D341Med (cell line): ENCODE measurements around the gene ERO1A.

ENCODE experiments used
- DNase-seq: peaks from one replicate; pipeline ENCODE4 v3.0.0; 2012; ENCODE audit warnings: low spot score

ERO1A gene

DNA sequence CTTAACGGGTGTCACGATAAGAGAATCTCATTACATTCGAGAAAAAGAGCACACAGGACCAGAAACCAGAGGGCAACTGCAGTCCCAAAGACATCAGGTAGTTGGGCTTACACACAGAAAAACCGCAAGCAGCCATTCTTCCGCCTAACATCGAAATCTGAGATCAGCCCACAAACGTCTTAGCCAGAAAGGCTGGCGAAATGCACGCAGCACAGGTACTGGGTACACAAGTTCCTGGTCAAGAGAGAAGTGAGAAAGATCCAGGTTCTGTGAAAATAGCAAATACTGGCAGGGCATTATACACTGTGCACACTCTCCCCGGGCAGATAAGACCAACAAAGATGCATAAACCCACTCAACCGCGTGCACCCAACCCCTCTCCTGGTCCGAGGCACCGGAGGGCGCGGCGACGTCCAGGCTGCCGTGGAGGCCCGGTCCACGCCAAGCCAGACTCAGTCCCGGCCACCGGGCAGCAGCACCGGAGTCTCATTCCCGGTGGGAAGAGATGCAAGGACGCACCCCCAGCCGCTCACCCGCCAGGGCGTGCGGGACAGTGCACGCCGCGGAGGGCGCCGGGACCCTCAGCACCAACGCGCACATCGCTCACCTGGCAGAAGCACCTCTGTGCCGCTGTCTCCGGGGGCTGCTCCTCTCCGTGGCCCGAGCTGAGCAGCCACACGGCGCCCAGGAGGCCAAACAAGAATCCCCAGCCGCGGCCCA lies 437 bp downstream of the ERO1A start:
- DNase-seq, result peak; percentile 71

DNA sequence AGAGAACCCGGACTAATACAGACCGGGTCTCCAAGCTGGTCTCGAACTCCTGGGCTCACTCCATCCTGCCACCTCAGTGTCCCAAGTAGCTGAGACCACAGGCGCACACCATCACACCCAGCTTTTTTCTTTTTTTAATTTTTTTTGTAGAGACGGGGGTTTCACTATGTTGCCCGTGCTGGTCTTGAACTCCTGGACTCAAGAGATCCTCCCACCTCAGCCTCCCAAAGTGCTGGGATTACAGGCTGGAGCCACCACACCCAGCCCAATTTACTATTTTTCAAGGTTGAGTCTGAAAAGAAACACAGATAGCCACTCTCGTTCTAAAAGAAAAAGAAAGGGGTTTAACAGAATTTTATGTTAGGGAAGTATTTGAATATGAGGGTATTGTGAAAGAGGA lies 1.8 kb downstream of the ERO1A start:
- no peak for DNase-seq

DNA sequence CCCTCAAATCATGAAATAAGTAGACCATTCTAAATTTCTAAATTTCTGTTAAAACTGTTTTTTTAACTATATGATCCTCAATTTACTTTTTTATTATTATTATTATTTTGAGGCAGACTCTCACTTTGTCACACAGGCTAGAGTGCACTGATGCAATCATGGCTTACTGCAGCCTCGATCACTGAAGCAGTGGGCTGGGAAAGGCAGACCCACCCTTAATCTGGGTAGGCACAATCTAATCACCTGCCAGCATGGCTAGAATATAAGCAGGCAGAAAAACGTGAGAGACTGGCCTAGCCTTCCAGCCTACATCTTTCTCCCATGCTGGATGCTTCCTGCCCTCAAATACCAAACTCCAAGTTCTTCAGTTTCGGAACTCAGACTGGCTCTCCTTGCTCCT lies 2.3 kb downstream of the ERO1A start:
- DNase-seq, result no peak

DNA sequence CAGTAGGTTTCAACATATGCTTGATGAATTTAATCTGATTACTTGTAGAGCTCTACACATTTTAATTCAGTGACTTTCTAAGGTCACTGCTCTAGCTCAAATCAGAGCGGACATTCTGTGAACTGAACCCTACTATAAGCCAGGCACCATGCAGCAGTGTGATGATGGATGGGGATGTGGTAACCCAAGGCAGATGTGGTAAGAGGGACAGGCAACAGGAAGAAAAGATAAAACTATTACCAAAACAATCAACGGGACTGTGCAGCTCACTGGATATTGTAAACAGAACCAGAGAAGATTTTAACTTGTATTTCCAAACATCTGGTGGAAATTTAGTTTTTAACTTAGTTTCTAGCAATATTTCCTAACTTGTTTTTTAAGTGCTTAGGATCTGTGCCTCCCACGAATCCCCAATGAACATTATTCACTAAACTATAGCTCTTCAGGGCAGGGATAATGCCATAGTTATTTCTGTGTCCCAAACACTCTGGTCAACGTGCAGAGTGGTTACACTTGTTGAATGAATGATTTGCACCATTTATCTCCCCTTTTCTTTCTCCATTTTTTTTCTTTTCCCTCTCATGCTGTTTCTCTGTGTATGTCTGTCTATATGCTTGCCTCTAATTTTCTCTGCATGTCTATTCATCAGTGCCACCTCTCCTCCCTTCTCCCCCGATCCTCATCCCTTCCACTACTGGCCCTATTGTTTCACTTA lies 3.0 kb downstream of the ERO1A start:
- DNase-seq, result no peak

DNA sequence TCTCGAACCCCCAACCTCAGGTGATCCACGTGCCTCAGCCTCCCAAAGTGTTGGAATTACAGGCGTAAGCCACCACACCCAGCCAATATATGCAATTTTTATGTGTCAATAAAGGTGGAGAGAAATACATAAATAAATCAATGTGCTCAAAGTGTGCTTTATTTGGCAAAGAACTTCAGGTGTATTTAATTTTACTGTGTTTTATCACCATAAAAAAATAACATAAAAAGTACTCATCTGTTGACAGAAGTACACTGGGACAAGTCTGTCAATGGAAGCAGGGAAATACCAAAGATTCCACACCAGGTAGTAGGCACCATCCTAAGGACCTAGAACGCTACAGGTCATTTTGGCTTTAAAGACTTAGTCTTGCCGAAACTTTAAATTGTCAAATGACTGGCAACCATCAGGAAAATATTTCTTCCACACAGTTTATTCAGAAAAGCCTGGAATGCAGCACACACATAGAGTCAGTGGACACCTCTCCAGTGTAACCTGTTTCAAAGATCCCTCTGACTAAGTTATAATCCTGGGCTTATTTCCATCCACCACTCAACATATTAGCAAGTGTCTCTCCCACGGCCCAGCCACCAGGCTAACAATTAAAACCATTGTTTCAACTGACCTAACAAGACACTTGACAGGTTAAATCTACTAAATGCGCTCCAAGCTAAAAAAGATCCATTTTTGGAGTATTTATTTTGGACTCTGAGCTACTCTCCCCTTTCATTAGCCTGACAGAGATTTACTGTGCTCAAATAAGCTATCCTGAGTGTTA lies 4.2 kb downstream of the ERO1A start:
- peak; percentile 39 for DNase-seq

DNA sequence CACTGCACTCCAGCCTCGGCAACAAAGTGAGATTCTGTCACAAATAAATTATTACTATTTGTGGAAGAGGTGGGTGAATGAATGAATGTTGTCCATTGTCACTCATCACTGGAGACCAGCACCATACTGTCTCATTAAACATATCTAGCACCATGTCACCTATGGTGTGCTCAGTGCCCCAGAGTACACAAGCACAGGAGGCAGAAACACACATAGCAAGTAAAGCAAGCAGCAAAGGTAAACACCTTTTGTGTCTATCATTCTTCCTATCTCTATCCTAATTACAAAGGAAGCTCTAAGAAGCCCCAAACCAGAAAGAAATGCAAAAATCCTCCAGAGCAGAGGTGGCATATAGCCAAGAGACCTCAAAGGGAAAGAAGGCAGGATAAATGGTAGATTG lies 9.2 kb downstream of the ERO1A start:
- no peak for DNase-seq

DNA sequence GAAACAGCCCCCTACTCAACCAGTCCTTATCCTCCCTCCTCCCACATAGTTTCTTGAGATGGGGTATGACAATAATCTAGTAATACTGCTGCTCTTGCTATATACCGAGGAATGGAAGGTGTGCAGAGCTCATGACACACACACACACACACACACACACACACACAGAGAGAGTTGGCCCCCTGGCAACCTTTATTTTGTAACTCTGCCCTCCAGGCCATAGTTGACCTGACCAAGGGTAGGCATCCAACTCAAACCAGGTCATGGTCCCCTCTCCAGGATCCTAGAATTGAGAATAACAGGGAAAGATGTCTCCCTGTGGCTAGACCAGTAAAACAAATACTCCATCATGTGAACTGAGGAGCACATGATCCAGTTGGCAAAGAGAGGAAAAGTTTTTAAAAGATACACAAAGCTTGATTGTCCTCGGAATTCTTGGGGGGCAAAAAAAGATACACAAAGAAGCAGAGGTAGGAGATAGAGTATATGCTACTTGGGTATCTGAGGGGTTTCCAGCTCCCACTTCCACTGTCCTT lies 11.3 kb downstream of the ERO1A start:
- no peak for DNase-seq

DNA sequence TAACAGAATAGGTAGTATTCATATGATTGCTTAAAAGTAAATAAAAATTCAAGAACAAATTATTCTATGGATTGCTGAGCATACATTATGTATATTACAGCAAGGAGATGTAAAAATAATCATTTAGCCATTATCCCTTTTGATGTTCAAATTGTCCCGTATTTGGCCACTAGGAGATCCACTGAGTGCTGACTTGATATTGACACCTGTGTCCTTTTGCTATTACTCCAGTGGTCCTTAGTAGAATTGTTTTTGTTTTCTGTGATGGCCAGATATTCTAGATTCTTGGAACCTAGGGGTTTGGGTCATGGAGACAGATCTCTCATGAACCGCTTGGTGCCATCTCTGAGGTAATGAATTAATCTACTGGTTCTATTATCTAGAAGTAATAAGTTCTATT lies 16.8 kb downstream of the ERO1A start:
- DNase-seq, result no peak

DNA sequence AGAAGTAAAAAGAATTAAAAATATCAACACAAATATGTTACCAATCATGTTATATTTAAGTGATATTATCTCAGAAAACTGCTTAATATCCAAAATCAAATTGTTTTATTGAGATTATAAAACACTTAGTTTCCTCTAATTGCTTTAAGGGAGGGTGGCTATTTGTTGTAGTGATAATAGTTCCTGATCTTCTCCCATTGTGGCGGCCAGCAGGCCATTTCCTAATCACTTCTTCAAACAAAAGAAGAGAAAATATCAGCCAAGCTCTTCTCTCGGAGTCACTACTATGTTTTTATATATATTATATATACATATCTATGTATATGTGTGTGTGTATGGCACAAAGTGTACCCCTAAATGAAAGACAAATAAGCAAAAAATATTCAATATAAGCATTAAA lies 31.5 kb downstream of the ERO1A start:
- DNase-seq, result no peak

DNA sequence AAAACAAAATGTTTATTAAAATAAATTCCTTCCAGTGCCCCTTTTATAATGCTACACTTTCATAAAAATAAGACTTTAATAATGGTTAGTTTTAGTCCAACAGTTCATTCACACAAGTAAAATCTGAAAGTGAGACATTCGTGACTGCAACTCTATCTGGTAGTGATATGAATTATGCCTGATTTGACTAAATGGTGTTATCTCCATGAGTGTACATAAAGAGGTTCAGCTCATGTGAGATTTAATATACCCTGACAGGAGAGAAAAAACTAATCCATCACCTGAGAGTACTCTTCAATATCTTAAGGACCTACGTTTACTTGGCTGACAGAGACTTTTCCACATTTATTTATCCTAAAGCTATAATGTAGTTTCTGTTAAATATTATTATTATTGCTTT lies 34.0 kb downstream of the ERO1A start:
- DNase-seq, result no peak

DNA sequence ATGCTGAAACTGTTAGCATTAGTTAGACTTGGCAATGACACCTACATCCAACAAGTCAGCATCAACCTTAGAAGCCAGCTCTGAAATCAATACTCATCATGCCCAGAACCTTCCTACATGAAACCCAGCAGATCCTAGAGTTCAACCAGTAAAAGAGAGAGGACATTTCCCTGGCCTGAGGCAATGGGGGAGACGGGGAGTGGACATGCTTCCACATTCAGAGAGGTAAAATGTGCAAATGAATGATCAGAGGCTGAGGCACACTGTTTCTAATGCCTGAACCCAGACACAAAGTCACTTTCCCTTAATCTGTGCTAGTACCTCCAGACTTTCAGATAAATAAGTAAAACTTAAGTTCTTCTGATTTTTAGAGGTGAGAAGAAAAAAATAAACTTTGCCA lies 34.5 kb downstream of the ERO1A start:
- DNase-seq, result no peak

DNA sequence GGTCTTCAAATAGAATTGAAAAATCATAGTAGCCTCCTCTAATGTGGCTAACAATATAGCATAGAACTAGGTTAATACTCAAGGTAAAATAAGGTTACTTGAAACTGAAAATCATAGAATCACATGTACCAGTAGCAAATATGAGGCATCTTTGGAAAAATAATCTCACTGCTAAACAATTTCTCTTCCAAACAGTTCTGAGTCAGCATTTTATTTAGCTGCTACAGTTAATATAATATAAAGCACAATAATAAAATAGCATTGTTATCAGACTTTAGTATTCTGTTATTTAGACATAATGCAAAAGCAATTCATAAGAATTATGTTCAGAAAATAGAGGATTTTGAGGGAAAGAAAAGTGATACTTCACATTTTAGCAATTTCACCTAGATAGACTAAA lies 35.0 kb downstream of the ERO1A start:
- no peak for DNase-seq

DNA sequence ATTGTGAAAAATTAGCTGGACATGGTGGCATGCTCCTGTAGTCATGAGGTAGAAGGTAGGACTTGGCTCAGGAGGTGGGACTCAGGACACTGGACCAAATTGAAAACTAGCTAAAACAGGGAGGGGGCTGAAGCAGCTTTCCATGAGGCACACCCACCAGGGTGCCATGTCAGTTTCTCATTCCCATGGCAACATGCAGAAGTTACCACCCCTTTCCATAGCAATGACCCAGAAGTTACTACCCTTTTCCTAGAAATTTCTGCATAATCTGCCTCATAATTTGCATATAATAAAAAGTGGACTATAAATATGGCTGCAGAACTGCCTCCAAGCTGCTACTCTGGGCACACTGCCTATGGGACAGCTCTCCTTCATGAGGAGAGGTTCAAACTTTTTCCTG lies 38.5 kb downstream of the ERO1A start:
- DNase-seq, result no peak

DNA sequence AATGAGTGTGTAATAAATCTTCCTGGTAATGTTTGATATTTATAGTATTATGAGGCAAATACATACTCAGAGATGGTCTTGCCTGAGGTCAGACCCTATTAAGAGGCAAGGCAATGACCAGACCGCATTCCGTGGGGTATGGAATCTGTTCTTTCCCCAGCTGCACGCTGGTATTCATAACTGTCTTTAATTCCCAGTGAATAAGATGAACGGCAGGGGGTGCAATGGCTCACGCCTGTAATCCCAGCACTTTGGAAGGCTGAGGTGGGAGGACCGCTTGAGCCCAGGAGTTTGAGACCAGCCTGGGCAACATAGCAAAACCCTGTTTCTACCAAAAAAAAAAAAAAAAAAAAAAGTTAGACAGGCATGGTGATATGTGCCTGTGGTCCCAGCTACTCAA lies 44.6 kb downstream of the ERO1A start:
- peak; percentile 39 for DNase-seq

DNA sequence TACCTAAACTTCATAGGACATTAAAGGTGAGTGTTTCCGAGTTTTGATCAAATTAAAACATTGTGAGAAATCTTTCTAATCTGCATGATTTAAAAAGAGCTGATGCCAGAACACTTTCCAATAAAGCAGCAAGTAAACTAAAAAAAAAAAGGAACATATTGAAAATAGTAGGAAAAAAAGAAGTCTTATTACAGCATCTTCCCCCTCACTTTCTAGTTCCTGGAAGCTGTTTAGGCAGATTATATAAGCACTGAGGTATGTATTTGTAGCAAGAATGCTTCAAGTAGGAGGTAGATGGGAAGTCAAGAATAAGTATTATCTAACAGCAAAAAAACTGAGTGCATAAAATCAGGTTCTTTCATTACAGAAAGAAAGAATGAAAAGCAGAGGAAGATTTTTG lies 45.8 kb downstream of the ERO1A start:
- no peak for DNase-seq

DNA sequence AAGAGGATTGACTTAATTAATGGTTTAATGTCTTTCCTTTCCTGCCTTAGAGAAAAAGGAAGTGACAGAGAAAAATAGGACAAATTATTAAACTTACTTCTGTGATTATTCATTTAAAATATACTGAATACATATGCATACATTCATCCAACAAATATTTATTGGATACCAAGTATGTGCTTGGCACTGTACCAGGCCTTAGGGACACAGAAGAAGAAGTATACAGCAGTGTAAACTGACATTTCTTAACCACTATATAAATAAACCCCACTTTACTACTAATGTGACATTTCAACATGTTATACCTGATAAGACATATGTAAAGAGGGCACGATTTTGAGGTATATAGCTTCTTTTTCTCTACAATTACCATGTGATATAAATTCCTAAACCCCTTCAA lies 53.6 kb downstream of the ERO1A start:
- no peak for DNase-seq

DNA sequence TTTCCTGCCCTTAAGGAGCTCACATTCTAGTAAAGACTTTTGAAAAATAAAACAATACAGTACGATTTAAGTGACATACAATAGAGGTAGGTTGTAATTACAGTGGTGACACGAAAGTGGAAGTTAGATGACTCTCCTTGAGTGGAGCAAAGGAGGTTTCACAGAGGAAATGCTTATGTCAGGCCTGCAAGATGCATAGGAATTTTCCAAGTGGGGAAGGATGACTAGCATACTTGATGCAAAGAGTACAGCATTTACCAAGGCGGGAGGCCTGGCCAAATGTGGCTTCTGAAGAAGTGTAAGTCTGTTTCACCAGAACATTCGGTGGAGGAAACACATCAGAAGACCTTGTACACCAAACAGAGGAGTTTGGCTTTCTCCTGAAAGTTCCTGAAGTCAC lies 55.2 kb downstream of the ERO1A start:
- no peak for DNase-seq

DNA sequence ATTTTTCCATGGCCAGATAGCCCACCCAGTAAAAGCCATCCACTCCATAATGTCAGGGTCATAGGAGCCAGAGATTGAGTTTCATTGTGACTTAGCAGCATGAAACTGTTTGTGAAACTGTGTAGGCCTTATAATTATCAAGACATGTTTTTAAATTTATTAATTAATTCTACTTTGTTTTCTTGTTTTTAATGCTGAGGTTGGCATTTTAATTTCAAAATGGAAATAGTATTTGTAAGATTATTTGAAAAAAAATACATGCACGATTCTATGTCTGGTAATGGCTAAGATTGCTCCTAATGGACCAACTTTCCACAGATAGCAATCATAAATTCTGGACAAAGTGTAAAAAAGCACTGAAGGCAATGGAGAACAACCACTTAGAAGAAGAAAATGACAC lies 75.7 kb downstream of the ERO1A start:
- no peak for DNase-seq

DNA sequence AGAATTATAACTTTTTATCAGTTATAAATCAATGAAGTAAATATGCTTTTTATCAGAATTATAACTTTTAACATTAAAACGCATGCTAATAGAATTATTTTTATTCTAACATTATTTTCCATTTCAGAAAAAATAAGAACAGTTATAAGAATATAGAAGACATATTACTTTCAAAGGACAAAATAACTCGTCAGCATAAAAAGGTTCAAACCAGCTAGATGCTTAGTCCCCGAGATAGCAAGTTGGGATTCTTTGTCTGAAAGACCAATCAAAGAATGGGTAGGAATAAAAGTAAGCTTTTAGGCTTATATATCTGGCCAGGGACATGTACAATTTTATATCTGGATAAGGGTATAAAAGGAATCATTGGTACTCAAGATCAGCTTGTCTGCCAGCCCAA lies 76.8 kb downstream of the ERO1A start:
- no peak for DNase-seq

DNA sequence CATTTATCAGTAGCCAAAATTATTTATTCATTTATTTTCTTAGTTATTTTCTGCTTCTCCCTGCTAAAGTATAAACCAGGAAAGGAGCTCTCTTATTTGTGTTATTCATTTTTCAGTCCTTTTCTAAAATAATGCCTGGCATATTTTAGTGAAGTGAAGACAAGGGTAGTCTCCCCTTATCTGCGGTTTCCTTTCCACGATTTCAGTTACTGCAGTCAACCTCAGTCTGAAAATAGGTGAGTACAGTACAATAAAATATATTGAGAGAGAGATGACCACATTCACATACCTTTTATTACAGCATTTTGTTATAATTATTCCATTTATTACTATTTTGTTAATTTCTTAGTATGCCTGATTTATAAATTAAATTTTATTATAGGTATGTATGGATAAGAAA lies 85.2 kb downstream of the ERO1A start:
- DNase-seq, result no peak

DNA sequence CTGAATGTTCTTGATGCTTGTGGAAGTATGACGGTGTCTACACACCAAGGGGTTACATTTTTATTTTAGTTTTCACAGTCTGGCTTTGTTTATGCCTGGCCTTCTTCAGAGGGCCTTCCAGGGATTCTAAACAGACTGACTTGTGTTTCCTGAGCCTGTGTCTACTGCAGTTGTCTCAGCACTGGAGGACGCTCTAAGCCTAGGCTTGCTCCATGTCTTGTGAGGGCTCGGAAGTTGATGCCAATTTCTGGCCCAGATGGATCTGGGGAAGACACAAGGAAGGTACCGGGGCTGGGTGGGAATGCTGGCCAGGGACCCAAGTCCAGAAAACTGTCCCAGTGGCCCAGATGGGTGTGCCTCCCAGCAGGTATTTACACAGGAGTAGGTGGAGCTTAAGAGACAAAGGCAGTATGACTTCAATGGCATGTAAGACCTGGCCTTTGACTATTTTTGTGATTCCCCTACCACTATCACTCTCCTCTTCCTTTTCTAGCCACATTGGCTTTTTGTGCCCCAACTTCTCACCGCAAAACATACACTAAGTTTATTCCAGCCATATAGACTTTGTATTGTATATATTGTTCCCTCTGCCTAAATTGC lies 85.8 kb downstream of the ERO1A start:
- DNase-seq, result no peak

DNA sequence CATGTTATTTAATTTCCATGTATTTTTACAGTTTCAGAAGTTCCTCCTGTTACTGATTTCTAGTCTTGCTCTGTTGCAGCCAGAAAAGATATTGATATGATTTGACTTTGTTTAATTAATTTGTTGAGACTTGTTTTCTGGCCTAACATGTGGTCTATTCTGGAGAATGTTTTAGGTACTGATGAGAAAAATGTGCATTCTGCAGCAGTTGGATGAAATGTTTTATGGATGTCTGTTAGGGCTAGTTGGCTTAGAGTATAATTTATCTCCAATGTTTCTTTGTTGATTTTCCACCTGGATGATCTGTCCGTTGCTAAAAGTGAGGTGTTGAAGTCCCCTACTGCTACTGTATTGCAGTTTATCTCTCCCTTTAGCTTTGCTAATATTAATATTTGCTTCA lies 88.3 kb downstream of the ERO1A start:
- no peak for DNase-seq

DNA sequence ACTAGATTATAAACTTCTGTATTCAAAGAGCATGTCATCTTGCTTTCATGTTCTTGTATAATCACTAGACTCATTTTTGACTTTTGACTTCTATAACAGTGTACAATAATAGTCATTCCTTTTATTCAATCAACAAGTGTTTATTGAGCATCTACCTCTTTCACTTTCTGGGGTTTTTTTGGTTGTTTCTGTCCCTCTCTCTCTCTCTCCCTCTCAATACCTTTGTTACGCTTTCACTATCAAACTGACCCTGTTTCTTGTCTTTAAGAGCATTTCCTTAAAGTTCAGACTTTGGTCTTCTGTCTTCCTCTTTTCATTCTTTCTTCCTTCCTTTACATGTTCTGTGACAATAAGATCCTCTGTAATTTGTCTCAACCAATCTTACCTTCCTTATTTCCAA lies 93.2 kb downstream of the ERO1A start:
- no peak for DNase-seq
